Prostate gland (tissue), 2 donors: ENCODE measurements around the gene RNPEPL1.

Source experiments
- CTCF ChIP-seq, 4 experiments: fragments of 200-600 bp in 2 of 4; fragments of 450-650 bp in 2 of 4; sonication (generic) in 2 of 4; IDR thresholded peaks; 1 replicate in 3 of 4; 2 replicates in 1 of 4; pipeline ENCODE4 v1.5.1; 2016 to 2019; ENCODE audit warnings: antibody characterized with exemption in 4 of 4, mild to moderate bottlenecking in 2 of 4, moderate library complexity in 2 of 4
- POLR2A ChIP-seq: fragments of 450-650 bp; IDR thresholded peaks from one replicate; pipeline ENCODE4 v1.6.1; 2016; ENCODE audit warnings: antibody characterized with exemption, mild to moderate bottlenecking

- TF ChIP-seq CTCF (IDR thresholded peaks at IDR 0.05): no peak
- no peak for TF ChIP-seq POLR2A
These were observed 58.4 kb downstream of the RNPEPL1 start for GRCh38 chr2:240626531-240627300.
